H1 (cell line): ENCODE measurements around the gene FAT3. TPM values are rescaled to one million over a fixed set of nuclear protein-coding genes. Genes with fewer than 3 reads are reported as not detected.

Experiments
- CEBPB ChIP-seq: IDR thresholded peaks from 2 replicates; pipeline ENCODE4 v1.6.1; 2012; ENCODE audit warnings: low read depth, low read length
- CHD1 ChIP-seq: IDR thresholded peaks from 2 replicates; pipeline ENCODE4 v1.6.1; 2012; ENCODE audit warnings: low read depth, low read length, improper control_type of control experiment
- CHD2 ChIP-seq: IDR thresholded peaks from 2 replicates; pipeline ENCODE4 v1.6.1; 2012; ENCODE audit warnings: low read length, improper control_type of control experiment
- EP300 ChIP-seq, 2 experiments: IDR thresholded peaks; 1 replicate in 1 of 2; 2 replicates in 1 of 2; pipeline ENCODE4 v1.6.1; 2011 to 2012; ENCODE audit warnings: low read depth in 2 of 2, low read length in 2 of 2, mild to moderate bottlenecking in 2 of 2, borderline replicate concordance in 1 of 2, inconsistent platforms in 1 of 2, moderate library complexity in 1 of 2
- JUN ChIP-seq: IDR thresholded peaks from 2 replicates; pipeline ENCODE4 v1.6.1; 2011; ENCODE audit warnings: low read depth, mild to moderate bottlenecking, improper control_type of control experiment, low read length
- JUND ChIP-seq: IDR thresholded peaks from 2 replicates; pipeline ENCODE4 v1.6.1; 2011; ENCODE audit warnings: mild to moderate bottlenecking, improper control_type of control experiment, low read length
- KDM1A ChIP-seq: fragments of 200-600, 300-600 bp; sonication (generic); IDR thresholded peaks from 2 replicates; pipeline ENCODE4 v1.7.1; 2016; ENCODE audit warnings: mild to moderate bottlenecking, low read length, borderline replicate concordance
- PHF8 ChIP-seq: fragments of 200-600 bp; sonication (generic); conservative IDR thresholded peaks from 2 replicates; pipeline ENCODE4 v1.7.1; 2012; ENCODE audit warnings: low read depth, mild to moderate bottlenecking, inconsistent platforms, low read length, moderate library complexity
- RBBP5 ChIP-seq: IDR thresholded peaks from 2 replicates; pipeline ENCODE4 v1.7.1; 2012; ENCODE audit warnings: low read depth, mild to moderate bottlenecking, inconsistent platforms, low read length, moderate library complexity, borderline replicate concordance
- SIRT6 ChIP-seq: IDR thresholded peaks from one replicate; pipeline ENCODE4 v1.7.1; 2012; ENCODE audit warnings: low read length, inconsistent platforms
- SIX5 ChIP-seq: IDR thresholded peaks from 2 replicates; pipeline ENCODE4 v1.6.1; 2011; ENCODE audit warnings: mild to moderate bottlenecking, low read depth, low read length
- YY1 ChIP-seq: IDR thresholded peaks from 2 replicates; pipeline ENCODE4 v1.6.1; 2011; ENCODE audit warnings: low read depth, mild to moderate bottlenecking, low read length
- polyA plus RNA-seq, 7 experiments: library from polyadenylated mRNA; depleted of rRNA in 3 of 7; stranded (reverse) in 5 of 7; unstranded in 2 of 7; fragments of >200 nt in 5 of 7; fragments of 200-250 nt in 2 of 7; gene quantifications; 1 replicate in 5 of 7; 2 replicates in 1 of 7; 4 replicates in 1 of 7; pipeline versions ENCODE4 v1.2.1 to v1.2.3, GENCODE V29; 2011 to 2013; ENCODE audit warnings: missing spikeins in 2 of 7, mixed read lengths in 2 of 7
- total RNA-seq: library from RNA; stranded (reverse); fragmentation: NEBNext Ultra II Directional; extraction: Animal tissue kit (Norgen Biotek cat#: 25700); gene quantifications from 2 replicates; pipeline ENCODE4 v1.2.1, GENCODE V29; 2021
- TF ChIP-seq, protein P1 (sequence below): fragments of 300-600 bp; sonication (generic); IDR thresholded peaks from 2 replicates; pipeline ENCODE4 v1.7.1; 2012; ENCODE audit warnings: low read length, moderate library complexity, mild to moderate bottlenecking, inconsistent platforms; ENCODE audit not compliant: insufficient replicate concordance

FAT3 gene
- total and polyA plus RNA-seq, 2 of the 8 experiments (the other 6 are each of a cell fraction or from before 2014, with no cell fraction given), result 7.2 to 18.4 TPM

DNA sequence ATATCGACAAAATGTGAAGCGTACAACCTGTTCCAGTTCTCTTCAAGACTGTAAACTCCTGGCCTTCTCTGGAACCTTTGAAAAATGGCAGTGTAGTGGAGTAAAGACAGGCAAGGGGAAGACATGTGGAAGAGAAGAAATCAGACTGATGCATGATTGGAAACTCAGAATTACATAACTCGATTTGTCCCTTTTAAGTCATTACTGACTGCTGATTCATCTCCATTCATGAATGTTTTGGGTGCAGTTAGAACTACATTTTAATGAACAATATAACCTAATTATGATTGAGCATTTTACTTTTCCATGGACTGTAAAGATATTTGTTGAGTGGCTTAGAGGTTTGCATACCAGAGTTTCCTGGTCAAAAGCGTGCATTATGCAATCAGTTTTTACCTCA, 32.9 kb downstream of the FAT3 start (continued):
- TF ChIP-seq, protein P1, sequence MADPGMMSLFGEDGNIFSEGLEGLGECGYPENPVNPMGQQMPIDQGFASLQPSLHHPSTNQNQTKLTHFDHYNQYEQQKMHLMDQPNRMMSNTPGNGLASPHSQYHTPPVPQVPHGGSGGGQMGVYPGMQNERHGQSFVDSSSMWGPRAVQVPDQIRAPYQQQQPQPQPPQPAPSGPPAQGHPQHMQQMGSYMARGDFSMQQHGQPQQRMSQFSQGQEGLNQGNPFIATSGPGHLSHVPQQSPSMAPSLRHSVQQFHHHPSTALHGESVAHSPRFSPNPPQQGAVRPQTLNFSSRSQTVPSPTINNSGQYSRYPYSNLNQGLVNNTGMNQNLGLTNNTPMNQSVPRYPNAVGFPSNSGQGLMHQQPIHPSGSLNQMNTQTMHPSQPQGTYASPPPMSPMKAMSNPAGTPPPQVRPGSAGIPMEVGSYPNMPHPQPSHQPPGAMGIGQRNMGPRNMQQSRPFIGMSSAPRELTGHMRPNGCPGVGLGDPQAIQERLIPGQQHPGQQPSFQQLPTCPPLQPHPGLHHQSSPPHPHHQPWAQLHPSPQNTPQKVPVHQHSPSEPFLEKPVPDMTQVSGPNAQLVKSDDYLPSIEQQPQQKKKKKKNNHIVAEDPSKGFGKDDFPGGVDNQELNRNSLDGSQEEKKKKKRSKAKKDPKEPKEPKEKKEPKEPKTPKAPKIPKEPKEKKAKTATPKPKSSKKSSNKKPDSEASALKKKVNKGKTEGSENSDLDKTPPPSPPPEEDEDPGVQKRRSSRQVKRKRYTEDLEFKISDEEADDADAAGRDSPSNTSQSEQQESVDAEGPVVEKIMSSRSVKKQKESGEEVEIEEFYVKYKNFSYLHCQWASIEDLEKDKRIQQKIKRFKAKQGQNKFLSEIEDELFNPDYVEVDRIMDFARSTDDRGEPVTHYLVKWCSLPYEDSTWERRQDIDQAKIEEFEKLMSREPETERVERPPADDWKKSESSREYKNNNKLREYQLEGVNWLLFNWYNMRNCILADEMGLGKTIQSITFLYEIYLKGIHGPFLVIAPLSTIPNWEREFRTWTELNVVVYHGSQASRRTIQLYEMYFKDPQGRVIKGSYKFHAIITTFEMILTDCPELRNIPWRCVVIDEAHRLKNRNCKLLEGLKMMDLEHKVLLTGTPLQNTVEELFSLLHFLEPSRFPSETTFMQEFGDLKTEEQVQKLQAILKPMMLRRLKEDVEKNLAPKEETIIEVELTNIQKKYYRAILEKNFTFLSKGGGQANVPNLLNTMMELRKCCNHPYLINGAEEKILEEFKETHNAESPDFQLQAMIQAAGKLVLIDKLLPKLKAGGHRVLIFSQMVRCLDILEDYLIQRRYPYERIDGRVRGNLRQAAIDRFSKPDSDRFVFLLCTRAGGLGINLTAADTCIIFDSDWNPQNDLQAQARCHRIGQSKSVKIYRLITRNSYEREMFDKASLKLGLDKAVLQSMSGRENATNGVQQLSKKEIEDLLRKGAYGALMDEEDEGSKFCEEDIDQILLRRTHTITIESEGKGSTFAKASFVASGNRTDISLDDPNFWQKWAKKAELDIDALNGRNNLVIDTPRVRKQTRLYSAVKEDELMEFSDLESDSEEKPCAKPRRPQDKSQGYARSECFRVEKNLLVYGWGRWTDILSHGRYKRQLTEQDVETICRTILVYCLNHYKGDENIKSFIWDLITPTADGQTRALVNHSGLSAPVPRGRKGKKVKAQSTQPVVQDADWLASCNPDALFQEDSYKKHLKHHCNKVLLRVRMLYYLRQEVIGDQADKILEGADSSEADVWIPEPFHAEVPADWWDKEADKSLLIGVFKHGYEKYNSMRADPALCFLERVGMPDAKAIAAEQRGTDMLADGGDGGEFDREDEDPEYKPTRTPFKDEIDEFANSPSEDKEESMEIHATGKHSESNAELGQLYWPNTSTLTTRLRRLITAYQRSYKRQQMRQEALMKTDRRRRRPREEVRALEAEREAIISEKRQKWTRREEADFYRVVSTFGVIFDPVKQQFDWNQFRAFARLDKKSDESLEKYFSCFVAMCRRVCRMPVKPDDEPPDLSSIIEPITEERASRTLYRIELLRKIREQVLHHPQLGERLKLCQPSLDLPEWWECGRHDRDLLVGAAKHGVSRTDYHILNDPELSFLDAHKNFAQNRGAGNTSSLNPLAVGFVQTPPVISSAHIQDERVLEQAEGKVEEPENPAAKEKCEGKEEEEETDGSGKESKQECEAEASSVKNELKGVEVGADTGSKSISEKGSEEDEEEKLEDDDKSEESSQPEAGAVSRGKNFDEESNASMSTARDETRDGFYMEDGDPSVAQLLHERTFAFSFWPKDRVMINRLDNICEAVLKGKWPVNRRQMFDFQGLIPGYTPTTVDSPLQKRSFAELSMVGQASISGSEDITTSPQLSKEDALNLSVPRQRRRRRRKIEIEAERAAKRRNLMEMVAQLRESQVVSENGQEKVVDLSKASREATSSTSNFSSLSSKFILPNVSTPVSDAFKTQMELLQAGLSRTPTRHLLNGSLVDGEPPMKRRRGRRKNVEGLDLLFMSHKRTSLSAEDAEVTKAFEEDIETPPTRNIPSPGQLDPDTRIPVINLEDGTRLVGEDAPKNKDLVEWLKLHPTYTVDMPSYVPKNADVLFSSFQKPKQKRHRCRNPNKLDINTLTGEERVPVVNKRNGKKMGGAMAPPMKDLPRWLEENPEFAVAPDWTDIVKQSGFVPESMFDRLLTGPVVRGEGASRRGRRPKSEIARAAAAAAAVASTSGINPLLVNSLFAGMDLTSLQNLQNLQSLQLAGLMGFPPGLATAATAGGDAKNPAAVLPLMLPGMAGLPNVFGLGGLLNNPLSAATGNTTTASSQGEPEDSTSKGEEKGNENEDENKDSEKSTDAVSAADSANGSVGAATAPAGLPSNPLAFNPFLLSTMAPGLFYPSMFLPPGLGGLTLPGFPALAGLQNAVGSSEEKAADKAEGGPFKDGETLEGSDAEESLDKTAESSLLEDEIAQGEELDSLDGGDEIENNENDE, result no peak
- no peak for TF ChIP-seq SIX5
- TF ChIP-seq JUND, result no peak
- TF ChIP-seq SIRT6, result no peak
- no peak for TF ChIP-seq CEBPB
- no peak for TF ChIP-seq KDM1A
- no peak for TF ChIP-seq PHF8
- no peak for TF ChIP-seq RBBP5
- TF ChIP-seq CHD1, result no peak
- TF ChIP-seq JUN, result no peak
- no peak for TF ChIP-seq EP300 (IDR thresholded peaks at IDR 0.05; ENCODE audit: borderline replicate concordance in 1 of 2, low read depth in 2 of 2, low read length in 2 of 2)
- no peak for TF ChIP-seq YY1
- no peak for TF ChIP-seq CHD2
